HUES6 (cell line): ENCODE data around the gene MED20.
A peak's percentile ranks its signal among the peaks of the same experiment; 100 is the strongest.

Experiments
- H3K27ac ChIP-seq: 2 replicates; pipeline ENCODE4 v1.7.0; 2013; ENCODE audit warnings: low read depth, mild to moderate bottlenecking, low read length, inconsistent platforms
- H3K27me3 ChIP-seq: 2 replicates; pipeline ENCODE4 v1.6.1; 2013; ENCODE audit warnings: low read length; ENCODE audit not compliant: control insufficient read depth, insufficient read depth
- H3K36me3 ChIP-seq: 2 replicates; pipeline ENCODE4 v1.6.1; 2013; ENCODE audit warnings: low read length; ENCODE audit not compliant: control insufficient read depth, insufficient read depth
- H3K4me1 ChIP-seq: 2 replicates; pipeline ENCODE4 v1.6.1; 2013; ENCODE audit warnings: low read length; ENCODE audit not compliant: control insufficient read depth, insufficient read depth
- H3K4me3 ChIP-seq: 2 replicates; pipeline ENCODE4 v1.5.1; 2013; ENCODE audit warnings: low read depth, low read length
- H3K9ac ChIP-seq: one replicate; pipeline ENCODE4 v1.6.1; 2013; ENCODE audit warnings: mild to moderate bottlenecking, low read length
- H3K9me3 ChIP-seq: 2 replicates; pipeline ENCODE4 v1.6.1; 2013; ENCODE audit warnings: low read depth, low read length; ENCODE audit not compliant: control insufficient read depth, insufficient read depth

The MED20 gene

GRCh38 chr6:41878246-41878645 lies 42.7 kb downstream of the MED20 start:
- Histone ChIP-seq H3K9ac (no peak overlapping the region), H3K27me3 (no peaks in the 10 kb centered on the region), H3K36me3 (no peaks in the 10 kb centered on the region), H3K4me3 (no peak overlapping the region), H3K4me1 (peaks cover 6% of the 10 kb centered on the region), H3K9me3 (no peaks in the 10 kb centered on the region), H3K27ac (0 out of 2 replicates have a peak overlapping the region, but pooled peaks have one; percentile 15)

- H3K9me3 ChIP-seq, result no peaks in the 10 kb centered on the region
- H3K36me3 ChIP-seq, result no peaks in the 10 kb centered on the region
- no peak overlapping the region for H3K9ac ChIP-seq
- no peak overlapping the region for H3K27ac ChIP-seq
- H3K4me1 ChIP-seq, result peaks cover 6% of the 10 kb centered on the region
- no peaks in the 10 kb centered on the region for H3K27me3 ChIP-seq
- H3K4me3 ChIP-seq, result no peak overlapping the region
Measured at GRCh38 chr6:41877051-41877680, 43.8 kb downstream of the MED20 start.

GRCh38 chr6:41874741-41875140 lies 46.2 kb downstream of the MED20 start:
- H3K27me3 ChIP-seq, result no peaks in the 10 kb centered on the region
- peaks cover 6% of the 10 kb centered on the region for H3K4me1 ChIP-seq
- H3K9ac ChIP-seq, result no peak overlapping the region
- H3K4me3 ChIP-seq, result no peak overlapping the region
- no peak overlapping the region for H3K27ac ChIP-seq
- peaks cover 7% of the 10 kb centered on the region for H3K36me3 ChIP-seq
- no peaks in the 10 kb centered on the region for H3K9me3 ChIP-seq

GRCh38 chr6:41872147-41872546 lies 48.8 kb downstream of the MED20 start:
- H3K9ac ChIP-seq, result no peak overlapping the region
- H3K27me3 ChIP-seq, result no peaks in the 10 kb centered on the region
- peaks cover 7% of the 10 kb centered on the region for H3K36me3 ChIP-seq
- no peak overlapping the region for H3K4me3 ChIP-seq
- H3K4me1 ChIP-seq, result no peaks in the 10 kb centered on the region; the same call in 1 of the 2 replicates
- no peaks in the 10 kb centered on the region for H3K9me3 ChIP-seq
- H3K27ac ChIP-seq, result no peak overlapping the region

- H3K4me1 ChIP-seq, result no peaks in the 10 kb centered on the region
- no peak overlapping the region for H3K4me3 ChIP-seq
- peaks cover 7% of the 10 kb centered on the region for H3K36me3 ChIP-seq
- H3K27ac ChIP-seq, result no peak overlapping the region
- no peaks in the 10 kb centered on the region for H3K9me3 ChIP-seq
- H3K27me3 ChIP-seq, result no peaks in the 10 kb centered on the region
- no peak overlapping the region for H3K9ac ChIP-seq
Measured at GRCh38 chr6:41871691-41872090, 49.2 kb downstream of the MED20 start.

- H3K4me1 ChIP-seq, result no peaks in the 10 kb centered on the region
- no peaks in the 10 kb centered on the region for H3K9me3 ChIP-seq
- H3K27me3 ChIP-seq, result no peaks in the 10 kb centered on the region
- H3K36me3 ChIP-seq, result no peaks in the 10 kb centered on the region
- no peak overlapping the region for H3K4me3 ChIP-seq
- H3K27ac ChIP-seq, result no peak overlapping the region
- H3K9ac ChIP-seq, result no peak overlapping the region
Measured at GRCh38 chr6:41859356-41859755, 61.6 kb downstream of the MED20 start.

GRCh38 chr6:41858703-41859102 lies 62.2 kb downstream of the MED20 start:
- no peaks in the 10 kb centered on the region for H3K27me3 ChIP-seq
- no peaks in the 10 kb centered on the region for H3K9me3 ChIP-seq
- H3K27ac ChIP-seq, result no peak overlapping the region
- H3K9ac ChIP-seq, result no peak overlapping the region
- H3K4me3 ChIP-seq, result no peak overlapping the region
- no peaks in the 10 kb centered on the region for H3K4me1 ChIP-seq
- no peaks in the 10 kb centered on the region for H3K36me3 ChIP-seq
